NB4 (cell line): Measurements from ENCODE around the gene SMPD3.

Experiments used
- CTCF ChIP-seq: IDR thresholded peaks from one replicate; pipeline ENCODE4 v1.5.1; 2012; ENCODE audit warnings: low read depth, low read length
- MYC ChIP-seq: IDR thresholded peaks from 2 replicates; pipeline ENCODE4 v1.6.1; 2011; ENCODE audit warnings: low read depth, low read length
- POLR2A ChIP-seq: IDR thresholded peaks from 2 replicates; pipeline ENCODE4 v1.6.1; 2011; ENCODE audit warnings: mild to moderate bottlenecking; ENCODE audit not compliant: insufficient read length; ENCODE audit errors: extremely low read depth
- TF ChIP-seq, protein P1 (sequence below): IDR thresholded peaks from 2 replicates; pipeline ENCODE4 v1.6.1; 2011; ENCODE audit warnings: low read depth, low read length

GRCh38 chr16:68493412-68494070, 45.2 kb upstream of the SMPD3 start:
- TF ChIP-seq CTCF (no peak), POLR2A (no peak), MYC (no peak)
- TF ChIP-seq, protein P1, sequence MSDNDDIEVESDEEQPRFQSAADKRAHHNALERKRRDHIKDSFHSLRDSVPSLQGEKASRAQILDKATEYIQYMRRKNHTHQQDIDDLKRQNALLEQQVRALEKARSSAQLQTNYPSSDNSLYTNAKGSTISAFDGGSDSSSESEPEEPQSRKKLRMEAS: no peak
